GM18870 (cell line): ENCODE data around the gene OPTC.
"Not testable (repeated sequence)": the region's sequence is repeated elsewhere in the genome, so short reads cannot be mapped to it uniquely, and the experiment has no call there.

ENCODE experiments used
- ATAC-seq: cut with Tn5 transposase; IDR thresholded peaks from one replicate; pipeline ENCODE4 v1.9.1; 2021; ENCODE audit warnings: moderate library complexity; ENCODE audit not compliant: unreplicated experiment

OPTC gene

DNA sequence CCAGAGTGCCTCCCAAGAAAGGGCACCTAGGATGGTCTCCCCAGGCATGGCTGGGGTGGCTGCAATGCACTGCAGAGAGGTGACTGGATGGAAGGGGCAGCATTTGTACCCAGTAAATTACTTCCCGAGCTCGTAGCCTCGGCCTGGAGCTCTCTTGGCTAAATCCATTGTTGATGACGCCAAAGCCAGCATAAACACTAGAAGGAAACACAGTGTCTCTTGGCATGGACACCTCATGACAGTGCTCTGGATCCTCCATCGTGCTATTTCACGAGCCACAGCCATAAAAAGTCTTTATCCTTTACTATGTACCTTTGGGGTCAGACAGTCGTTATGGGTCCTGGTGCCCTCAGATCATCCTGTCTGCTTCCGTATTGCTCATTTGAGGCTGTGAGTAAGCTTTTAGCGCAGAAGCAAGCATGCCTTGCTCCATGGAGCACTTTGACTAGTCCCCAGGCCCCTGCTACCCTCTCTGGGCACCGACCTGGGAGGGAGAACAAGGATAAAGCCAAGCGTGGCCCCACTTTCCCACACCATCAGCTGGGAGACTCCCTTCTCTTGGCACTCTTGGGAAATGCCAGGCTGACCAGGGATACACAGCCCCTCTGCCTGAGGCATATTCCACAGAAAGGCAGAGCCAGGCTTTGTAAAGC, 28.7 kb upstream of the OPTC start:
- ATAC-seq: no peak

DNA sequence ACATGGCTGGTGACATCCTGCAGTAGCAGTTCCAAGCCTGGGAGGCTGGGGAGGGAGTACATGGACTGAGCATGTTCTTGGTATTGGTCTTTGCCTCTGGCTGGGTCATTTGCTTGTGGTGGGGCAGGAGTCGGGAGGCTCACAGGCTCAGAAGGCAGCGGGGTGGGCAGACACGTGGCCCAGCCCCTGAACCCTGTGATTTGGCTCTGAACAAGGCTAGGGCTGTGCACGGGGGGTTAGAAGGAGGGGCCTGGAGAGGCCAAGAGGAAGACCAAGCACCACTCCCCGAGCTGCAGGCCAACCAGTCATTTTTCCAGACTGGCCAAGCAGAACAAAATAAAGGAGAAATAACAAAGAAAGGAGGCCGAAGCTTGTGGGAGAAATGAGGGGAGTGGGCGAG, 28.0 kb upstream of the OPTC start:
- ATAC-seq: no peak

DNA sequence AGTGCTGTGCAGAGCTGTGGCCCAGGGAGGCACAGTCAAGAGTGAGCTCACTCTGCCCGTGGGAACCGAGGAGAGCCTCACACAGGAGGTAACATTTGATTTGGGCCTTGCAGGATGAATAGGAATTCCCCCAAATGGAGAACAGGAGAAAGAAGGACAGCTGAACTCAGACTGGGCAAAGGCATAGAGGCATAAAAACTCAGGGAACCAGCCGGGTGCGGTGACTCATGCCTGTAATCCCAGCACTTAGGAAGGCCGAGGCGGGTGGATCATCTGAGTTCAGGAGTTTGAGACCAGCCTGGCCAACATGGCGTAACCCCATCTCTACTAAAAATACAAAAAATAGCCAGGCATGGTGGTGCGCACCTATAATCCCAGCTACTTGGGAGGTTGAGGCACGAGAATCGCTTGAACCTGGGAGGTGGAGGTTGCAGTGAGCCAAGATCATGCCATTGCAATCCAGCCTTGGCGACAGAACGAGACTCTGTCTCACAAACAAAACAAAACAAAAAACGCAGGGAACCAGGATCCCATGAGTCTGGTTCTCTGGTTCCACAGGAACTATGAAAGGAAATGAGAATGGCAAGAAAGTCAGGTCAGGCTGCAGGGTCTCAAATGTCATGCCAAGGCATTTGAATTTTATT, 26.9 kb upstream of the OPTC start:
- not testable (repeated sequence) for ATAC-seq

DNA sequence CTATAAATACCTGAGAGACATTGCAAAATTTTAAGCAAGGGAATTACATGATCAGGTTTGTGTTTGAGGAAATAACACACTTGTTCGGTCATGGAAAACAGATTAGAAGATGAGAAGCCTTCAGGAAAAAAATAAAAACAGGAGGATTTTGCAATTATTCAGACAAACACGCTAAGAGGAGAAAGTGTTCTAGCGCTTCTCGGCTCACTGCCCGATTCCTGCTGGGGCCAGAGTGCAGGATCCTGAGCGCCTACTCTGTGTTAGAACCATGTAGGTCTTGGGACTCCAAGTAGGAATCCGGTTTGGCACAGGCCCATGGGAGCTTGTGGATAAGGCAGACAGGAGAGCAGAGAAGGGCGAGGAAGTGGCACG, 26.4 kb upstream of the OPTC start:
- ATAC-seq: no peak

DNA sequence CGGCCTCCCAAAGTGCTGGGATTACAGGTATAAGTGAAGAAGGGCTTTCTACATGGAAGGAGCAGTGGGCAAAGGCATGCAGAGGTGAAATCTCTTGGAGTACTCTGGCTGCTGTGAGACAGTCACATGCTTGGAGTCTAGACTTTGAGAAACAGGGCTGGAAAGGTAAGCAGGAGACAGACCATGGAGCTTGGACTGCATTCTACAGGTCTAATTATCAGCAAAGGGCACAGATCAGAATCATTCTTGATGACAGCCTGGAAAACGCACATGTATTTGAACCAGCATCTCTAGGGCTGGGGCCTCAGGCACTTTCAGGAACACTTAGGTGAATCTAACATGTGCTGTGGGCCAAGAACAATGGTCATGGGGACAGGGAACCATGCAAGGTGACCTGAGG, 25.6 kb upstream of the OPTC start:
- ATAC-seq: no peak

DNA sequence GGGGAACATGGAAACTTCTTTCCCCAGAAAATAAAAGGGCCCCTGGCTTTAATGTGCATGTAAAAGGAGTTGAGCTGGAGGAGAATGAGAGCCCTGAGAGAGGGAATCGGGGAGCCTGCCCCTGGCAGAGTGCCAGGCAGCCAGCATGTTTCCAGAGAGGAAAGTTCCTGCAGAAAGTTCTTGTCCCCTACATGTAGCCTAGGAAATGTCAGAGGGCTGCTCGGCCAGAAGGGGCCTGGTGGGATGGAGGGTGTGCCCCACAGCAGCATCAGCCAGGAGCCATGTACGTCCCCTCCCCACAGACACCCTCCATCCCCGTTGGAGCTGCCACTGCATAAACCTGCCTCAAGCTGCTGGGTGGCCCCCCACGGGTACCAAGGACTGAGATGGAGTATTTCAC, 23.7 kb upstream of the OPTC start:
- no peak for ATAC-seq

DNA sequence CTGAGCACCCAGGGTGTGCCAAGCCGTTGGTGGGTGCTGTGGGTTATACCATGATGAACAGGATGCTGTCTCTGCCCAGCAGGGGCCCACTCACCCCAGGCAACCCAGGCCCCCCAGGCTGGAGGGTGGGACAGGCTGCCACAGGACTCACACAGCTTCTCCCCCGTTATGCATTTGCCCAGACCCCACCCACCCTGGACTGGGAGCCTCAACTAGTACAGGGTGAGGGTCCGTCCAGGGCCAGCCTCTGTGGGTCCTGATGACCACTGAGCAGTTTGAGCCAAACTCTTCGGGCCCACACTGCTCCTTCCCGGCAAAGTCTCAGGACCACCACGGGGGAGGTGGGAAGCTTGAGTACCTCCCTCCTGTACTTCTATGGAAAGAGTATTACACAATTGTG, 22.1 kb upstream of the OPTC start:
- ATAC-seq: no peak

DNA sequence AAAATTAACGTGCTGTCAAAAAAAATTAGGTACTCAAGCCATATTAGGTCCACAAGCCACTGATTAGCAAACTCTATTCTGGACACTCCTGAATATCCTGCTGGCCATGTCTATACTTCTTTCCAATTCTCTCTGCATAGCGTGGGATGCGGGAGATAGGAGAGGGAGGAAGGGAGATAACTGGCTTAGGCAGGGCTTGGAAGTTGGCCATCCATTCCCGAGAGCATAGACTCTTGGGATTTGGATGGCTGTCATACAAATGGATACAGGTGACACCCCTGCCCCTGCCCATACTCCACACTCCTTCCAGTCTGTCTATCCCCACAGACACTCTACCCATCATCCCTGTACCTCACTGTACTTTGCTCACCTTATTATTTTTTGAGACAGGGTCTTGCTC, 20.7 kb upstream of the OPTC start:
- no peak for ATAC-seq

DNA sequence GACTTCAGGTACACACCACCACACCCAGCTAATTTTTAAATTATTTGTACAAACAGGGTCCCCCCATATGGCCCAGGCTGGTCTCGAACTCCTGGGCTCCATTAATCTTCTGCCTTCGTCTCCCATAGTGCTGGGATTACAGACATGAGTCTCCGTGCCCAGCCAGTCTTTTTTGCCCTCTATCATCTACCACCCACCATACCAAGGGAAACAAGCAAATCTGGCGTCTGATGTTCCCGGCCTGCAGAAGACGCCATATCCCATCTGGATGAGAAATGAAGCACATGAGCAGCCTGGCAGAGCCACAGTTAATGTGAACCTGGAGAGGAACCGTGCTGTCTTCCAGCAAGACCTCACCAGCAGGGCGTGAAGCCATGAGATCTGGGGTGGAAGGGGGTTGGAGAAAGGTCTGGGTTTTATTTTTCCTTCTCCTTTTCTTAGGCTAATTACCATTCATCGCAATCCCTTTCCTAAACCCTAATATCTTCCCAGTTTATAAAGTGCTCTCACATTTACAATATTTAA, 20.1 kb upstream of the OPTC start:
- no peak for ATAC-seq

DNA sequence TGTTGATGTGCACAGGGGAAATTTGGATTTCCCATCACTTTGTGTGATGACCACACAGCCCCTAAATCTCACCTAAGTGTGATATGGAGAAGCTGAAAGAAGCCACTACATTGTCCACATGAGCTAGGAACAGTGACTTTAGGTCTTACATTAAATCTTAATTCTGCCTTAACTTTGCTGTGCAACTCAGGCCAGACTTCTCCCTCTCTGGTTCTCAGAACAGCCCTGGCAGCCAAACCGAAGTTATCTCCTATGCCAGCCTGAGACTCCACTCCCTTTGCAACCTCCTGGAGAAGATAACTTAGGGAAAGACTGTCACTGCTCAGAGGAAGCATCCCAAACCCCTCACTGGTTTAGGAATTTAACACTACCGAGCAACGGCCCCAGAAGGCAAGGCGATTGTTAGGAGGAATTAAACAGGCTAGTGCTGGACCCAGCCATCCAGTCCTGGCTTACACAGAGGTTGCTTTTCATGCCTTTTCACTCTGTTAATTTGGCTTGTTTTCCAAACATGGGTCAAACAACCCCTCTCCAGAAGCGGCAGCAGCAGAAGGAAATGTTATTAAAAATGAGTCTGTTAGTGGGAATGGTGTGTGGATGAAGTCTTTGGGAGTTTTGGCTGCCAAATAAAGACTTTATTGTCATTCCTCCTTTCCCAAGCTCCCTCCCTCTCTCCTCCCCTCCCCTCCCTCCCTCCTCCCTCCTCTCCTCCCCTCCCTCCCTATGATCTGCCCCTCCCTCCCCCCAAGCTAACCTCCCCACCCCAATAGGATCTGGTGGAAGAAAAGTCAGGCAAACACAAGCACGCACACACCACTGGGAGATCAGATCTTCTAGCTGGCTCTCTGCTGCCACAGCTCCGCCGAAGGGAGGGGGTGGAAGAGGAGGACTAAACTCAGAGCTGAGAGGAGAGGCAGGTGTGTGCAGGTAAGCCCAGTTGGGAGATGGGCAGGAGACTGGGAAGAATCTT, 18.7 kb upstream of the OPTC start, which contains the start of gene PRELP:
TSS of gene PRELP (plus strand) at position 795 of the 970 bp plus-strand sequence. CDS start 7,379 bp downstream, outside the sequence.
- ATAC-seq: no peak

DNA sequence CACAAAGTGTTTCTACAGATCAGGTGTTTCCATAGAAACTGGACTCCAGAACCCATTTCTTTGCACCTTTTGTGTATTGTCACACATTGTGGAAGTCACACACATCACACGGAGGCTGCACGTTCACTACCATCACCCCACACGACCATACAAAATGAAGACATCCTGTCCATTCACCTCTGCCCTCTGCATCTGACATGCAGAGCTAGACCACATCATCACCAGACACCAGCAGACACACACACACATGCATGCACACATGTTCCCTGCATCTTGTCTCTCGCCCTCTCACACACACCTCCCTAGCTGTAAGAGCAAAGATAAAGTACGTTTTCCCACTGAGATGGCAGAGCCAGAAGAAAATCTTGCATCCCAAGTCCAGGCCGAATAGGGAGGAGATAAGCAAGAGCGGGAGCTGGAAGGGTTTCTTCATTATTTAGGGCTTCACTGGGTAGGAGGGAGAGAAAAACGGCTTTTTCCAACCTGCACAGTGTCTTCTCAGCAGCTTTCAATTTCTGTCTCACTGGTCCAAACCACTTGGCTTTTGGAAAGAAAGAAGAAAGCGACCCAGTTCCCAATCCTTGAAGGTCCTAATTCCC, 17.6 kb upstream of the OPTC start:
- ATAC-seq: no peak

DNA sequence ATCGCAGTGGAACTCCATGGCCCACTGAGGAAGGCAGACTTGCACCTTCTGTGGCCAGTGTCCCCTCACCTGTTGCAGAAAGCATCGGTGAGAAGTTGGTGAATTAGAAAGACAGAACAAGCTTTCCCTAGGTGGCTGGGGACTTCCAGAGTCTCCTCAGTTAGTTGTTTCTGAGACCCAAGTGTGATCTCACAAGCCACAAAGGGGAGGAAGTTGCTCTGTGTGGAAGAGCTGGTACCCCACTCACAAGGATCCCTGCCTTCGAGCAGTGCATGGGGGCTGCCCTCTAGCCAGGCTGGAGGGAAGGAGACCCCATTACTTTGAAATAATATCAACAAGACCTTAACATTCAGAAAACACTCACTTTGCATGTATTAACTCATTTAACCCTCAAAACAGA, 16.2 kb upstream of the OPTC start:
- ATAC-seq: no peak

DNA sequence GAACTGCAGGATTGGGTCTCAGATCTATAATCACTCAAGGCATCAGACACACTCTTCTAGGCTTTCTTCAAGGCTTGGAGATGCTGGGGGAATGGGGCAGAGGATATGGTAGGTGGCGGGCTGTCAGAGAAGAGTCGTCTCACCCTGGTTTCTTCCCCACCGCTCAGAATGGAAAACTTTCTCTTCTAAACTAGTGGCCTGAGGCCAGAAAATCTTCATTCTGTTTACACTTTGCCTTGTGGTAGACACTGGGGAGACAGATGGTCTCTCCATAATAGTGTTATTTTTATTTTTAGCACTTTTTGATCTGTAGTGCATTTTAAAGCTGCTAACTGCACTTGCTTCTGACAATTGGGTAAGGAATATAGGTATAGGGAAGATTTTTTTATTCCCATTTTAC, 15.7 kb upstream of the OPTC start:
- ATAC-seq: no peak

DNA sequence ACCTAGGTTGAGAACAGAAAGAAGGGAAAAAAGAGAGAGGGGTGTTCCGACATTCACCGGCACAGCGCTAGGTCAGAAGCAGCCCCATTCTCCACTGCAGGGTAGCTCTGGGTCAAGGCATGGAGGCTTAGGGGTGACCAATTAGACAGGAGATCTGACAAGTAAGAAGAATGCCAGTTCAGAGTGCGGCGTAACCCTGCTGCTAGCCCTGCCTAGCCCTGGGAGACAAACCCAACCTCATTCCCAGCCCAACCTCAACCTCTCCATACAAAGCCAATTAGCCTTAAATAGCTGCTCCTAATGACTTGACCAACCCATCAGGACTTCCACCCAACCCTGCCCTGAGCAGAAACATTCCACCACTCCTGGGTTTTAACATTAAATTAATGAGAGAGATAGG, 15.0 kb upstream of the OPTC start:
- ATAC-seq: no peak

DNA sequence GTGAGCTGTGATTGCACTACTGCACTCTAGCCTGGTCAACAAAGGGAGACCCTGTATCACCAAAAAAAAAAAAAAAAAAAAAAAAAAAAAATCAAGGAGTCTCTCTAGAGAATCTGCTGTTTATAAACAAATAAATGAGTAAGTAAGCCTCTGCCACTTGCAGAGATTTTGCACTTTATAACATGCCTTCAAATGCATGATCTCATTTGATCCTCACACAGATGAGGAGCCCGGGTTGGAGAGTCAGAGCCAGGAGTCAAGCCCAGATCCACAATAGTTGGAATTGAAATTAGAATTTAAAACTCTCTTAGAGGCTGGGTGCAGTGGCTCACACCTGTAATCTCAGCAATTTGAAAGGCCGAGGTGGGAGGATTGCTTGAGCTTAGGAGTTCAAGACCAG, 14.3 kb upstream of the OPTC start:
- ATAC-seq: no peak

DNA sequence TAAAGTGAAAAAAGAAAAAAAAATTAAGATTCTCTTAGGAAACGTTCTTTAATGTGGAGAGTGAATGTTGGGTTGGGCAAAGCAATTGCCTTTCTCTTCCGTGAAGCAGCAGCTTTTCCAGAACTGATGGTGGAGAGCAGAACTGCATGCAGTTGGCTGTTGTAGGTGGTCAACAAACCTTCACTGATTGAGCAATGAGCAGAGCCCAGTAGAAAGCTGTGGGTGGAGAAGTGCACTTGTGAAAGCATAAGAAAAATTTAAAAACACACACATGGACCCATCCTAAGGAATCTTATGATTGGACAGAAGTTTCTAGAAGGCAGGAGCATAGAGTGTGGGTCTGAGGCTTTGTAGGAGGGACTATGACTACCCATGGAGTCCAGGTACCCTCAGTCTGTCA, 13.9 kb upstream of the OPTC start:
- no peak for ATAC-seq

DNA sequence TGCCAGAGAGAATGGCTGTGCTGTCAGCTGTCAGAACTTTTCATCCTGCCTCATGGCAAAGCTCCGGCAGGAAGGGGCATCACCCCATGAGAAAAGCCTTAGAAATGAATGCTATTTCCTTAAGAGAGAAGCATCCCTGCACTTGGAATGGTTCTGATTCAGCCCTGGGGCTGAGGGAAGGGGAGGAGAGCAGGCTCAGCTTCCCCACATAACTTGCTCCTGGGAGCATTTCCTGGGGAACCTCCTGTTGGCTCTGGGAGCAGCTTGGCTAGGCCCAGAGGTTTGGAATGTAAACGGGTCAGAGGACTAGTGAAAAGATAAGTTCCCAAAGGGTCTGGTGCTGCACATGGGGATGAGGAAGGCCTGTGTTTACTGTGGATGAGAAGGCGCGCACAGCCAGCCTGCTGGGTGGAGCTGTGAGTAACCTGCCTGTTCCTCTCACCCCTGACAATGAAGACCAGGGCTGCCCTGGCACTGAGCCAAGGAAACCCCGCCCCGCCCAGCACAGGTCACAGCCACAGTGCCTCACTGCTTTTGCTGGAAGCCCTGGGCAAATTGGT, 13.3 kb upstream of the OPTC start:
- ATAC-seq: no peak

DNA sequence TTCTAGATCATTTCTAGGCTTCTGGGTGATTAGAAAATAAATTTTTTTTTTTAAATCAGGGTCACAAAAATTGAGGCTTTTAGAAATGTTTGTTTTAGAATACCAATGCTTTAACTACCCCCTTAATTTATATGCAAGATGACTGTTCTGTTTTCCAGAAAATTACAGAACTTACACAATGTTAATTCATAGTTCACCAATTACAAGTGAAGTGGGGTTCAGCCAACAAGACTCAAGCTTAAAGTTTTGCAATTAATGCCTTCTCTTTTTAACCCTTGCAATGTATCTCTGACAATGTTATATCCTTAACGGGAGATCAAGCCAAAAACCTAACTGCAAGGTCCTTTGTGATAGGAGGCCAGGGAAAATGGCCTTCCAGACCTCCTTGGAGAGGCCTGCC, 12.8 kb upstream of the OPTC start:
- no peak for ATAC-seq

DNA sequence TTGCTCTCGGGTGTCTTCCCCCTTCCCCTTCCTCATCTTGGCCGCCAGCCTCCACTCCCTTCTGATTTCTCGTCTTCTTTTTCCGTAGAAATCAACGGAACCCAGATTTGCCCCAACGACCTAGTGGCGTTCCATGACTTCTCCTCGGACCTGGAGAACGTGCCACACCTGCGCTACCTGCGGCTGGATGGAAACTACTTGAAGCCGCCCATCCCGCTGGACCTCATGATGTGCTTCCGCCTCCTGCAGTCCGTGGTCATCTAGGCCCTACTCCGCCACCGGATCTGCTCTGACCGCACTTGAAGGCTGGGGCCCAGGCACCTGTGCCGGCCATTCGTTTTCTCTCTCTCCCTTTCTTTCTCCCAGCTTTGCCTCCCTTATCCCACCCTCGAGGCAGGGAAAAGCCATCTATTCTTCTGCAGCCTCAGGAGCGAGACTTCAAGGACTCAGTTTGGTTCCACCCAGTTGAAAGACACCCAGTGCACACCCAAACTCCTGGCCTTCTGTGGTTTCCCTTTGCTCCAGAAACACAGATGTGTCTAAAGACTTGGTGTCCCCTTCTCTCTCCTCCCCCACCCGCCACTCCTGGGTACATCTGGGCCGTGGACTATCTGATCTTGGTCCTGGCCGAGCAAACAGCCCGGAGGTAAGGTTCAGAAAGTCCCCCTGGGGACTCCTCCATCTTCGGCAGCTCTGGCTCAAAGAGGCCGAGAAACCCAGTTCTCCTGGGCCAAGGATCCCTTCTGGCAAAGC, 7.2 kb upstream of the OPTC start:
- no peak for ATAC-seq

DNA sequence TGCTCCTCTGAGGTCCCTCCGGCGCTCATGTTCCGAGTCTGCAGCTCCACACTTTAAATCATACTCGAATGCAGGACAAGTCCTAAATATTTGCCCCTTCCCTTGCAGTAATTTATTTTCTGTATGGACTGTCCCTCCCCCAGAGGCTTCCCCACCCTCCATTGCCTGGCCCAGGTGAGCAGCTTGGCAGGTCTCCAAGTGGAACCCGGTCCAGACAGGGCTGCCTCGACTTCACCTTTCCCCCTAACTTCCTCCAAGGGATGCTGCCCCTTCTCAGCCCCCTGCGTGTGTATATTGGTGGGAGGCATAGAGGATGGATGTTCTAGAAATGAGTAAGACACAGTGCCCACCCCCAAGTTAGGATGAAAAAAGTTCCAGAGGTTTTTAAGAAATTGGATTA, 5.4 kb upstream of the OPTC start:
- no peak for ATAC-seq
